Neural progenitor cell (in vitro differentiated cells): ENCODE measurements around the gene ATF3. TPM values are rescaled to one million over a fixed set of nuclear protein-coding genes. Genes with fewer than 3 reads are reported as not detected.

Experiments
- DNase-seq: peaks from one replicate; pipeline ENCODE4 v3.0.0-alpha.2; 2016; ENCODE audit warnings: low spot score
- H2AFZ ChIP-seq: fragments of 200-600 bp; sonication (generic); replicated peaks from 2 replicates; pipeline ENCODE4 v1.6.1; 2016; ENCODE audit warnings: antibody characterized with exemption
- H3F3A ChIP-seq: fragments of 200-600 bp; sonication (generic); 2 replicates; pipeline ENCODE4 v1.6.1; 2016; ENCODE audit warnings: antibody characterized with exemption, low read depth
- H3K27ac ChIP-seq: fragments of 200-600 bp; sonication (generic); 2 replicates; pipeline ENCODE4 v1.5.1; 2016; ENCODE audit warnings: mild to moderate bottlenecking
- H3K27me3 ChIP-seq: fragments of 200-600 bp; sonication (generic); 2 replicates; pipeline ENCODE4 v1.6.1; 2016; ENCODE audit warnings: mild to moderate bottlenecking, moderate library complexity
- H3K36me3 ChIP-seq: fragments of 200-600 bp; sonication (generic); 2 replicates; pipeline ENCODE4 v1.5.1; 2016
- H3K4me1 ChIP-seq: fragments of 200-600 bp; sonication (generic); 2 replicates; pipeline ENCODE4 v1.6.1; 2016; ENCODE audit warnings: mixed run types
- H3K4me2 ChIP-seq: fragments of 200-600 bp; sonication (generic); 2 replicates; pipeline ENCODE4 v1.6.1; 2016
- H3K4me3 ChIP-seq: fragments of 200-600 bp; sonication (generic); 2 replicates; pipeline ENCODE4 v1.5.1; 2016
- H3K79me2 ChIP-seq: fragments of 200-600 bp; sonication (generic); 2 replicates; pipeline ENCODE4 v1.6.1; 2016; ENCODE audit warnings: low read depth
- H3K9ac ChIP-seq: fragments of 200-600 bp; sonication (generic); 2 replicates; pipeline ENCODE4 v1.6.1; 2016
- H3K9me3 ChIP-seq: fragments of 200-600 bp; sonication (generic); 2 replicates; pipeline ENCODE4 v1.5.1; 2016; ENCODE audit warnings: low read depth
- H4K20me1 ChIP-seq: fragments of 200-600 bp; sonication (generic); 2 replicates; pipeline ENCODE4 v1.6.1; 2016; ENCODE audit warnings: low read depth
- H3K27ac Mint-ChIP-seq: 3 replicates; pipeline ENCODE4 v1.8.0; 2021; ENCODE audit warnings: mixed read lengths
- H3K27me3 Mint-ChIP-seq: 2 replicates; pipeline ENCODE4 v1.8.0; 2022; ENCODE audit warnings: low read depth, mild to moderate bottlenecking, inconsistent platforms, moderate library complexity, mixed read lengths; ENCODE audit not compliant: insufficient read depth
- H3K36me3 Mint-ChIP-seq: 3 replicates; pipeline ENCODE4 v1.8.0; 2021; ENCODE audit warnings: mixed read lengths
- H3K4me1 Mint-ChIP-seq: 3 replicates; pipeline ENCODE4 v1.8.0; 2021; ENCODE audit warnings: mixed read lengths
- H3K4me3 Mint-ChIP-seq: 3 replicates; pipeline ENCODE4 v1.8.0; 2021; ENCODE audit warnings: mild to moderate bottlenecking, moderate library complexity, mixed read lengths
- H3K9me3 Mint-ChIP-seq: 3 replicates; pipeline ENCODE4 v1.8.0; 2020; ENCODE audit warnings: mixed read lengths
- CTCF ChIP-seq: fragments of 200-600 bp; sonication (generic); IDR thresholded peaks from 2 replicates; pipeline ENCODE4 v1.5.1; 2017; ENCODE audit warnings: antibody characterized with exemption, mild to moderate bottlenecking
- EZH2 ChIP-seq: fragments of 200-600 bp; sonication (generic); IDR thresholded peaks from 2 replicates; pipeline ENCODE4 v1.6.1; 2017; ENCODE audit warnings: antibody characterized with exemption, mild to moderate bottlenecking, moderate library complexity
- EZH2phosphoT487 ChIP-seq: fragments of 200-600 bp; sonication (generic); IDR thresholded peaks from 2 replicates; pipeline ENCODE4 v1.6.1; 2017; ENCODE audit warnings: antibody characterized with exemption
- total RNA-seq: library from RNA; depleted of rRNA; stranded (reverse); fragments of >200 nt; gene quantifications from 2 replicates; pipeline ENCODE4 v1.2.3, GENCODE V29; 2015; ENCODE audit warnings: low replicate concordance

The ATF3 gene
- total RNA-seq, 1 donor from 2014 or later: 7.8 TPM

- peaks cover 35% of the 10 kb centered on the region for H3K36me3 Mint-ChIP-seq
- TF ChIP-seq EZH2phosphoT487 (no peak), EZH2 (no peak), CTCF (no peak)
- H3K4me3 Mint-ChIP-seq: no peak overlapping the region
- peaks cover 29% of the 10 kb centered on the region for H3K4me1 Mint-ChIP-seq
- H3F3A ChIP-seq: peaks cover 12% of the 10 kb centered on the region
- no peak overlapping the region for H3K9ac ChIP-seq
- peaks cover 27% of the 10 kb centered on the region for H3K4me1 ChIP-seq
- no peaks in the 10 kb centered on the region for H4K20me1 ChIP-seq
- no peak overlapping the region for H3K4me2 ChIP-seq
- no peaks in the 10 kb centered on the region for H3K27me3 ChIP-seq
- H3K27me3 Mint-ChIP-seq: peaks cover 10% of the 10 kb centered on the region
- peaks cover 3% of the 10 kb centered on the region for H3K9me3 Mint-ChIP-seq
- H3K79me2 ChIP-seq: no peaks in the 10 kb centered on the region
- H3K9me3 ChIP-seq: no peaks in the 10 kb centered on the region
- no peak for DNase-seq
- no peak overlapping the region for H2AFZ ChIP-seq
- no peak overlapping the region for H3K4me3 ChIP-seq
- no peaks in the 10 kb centered on the region for H3K36me3 ChIP-seq
- H3K27ac ChIP-seq: no peak overlapping the region
- no peak overlapping the region for H3K27ac Mint-ChIP-seq
Measured at GRCh38 chr1:212622467-212622866, 13.9 kb downstream of the ATF3 start.

GRCh38 chr1:212622906-212623305 lies 14.3 kb downstream of the ATF3 start:
- Histone ChIP-seq H3K9ac (no peak overlapping the region), H3K79me2 (no peaks in the 10 kb centered on the region), H3K27me3 (no peaks in the 10 kb centered on the region), H3K4me3 (no peak overlapping the region), H3K27ac (no peak overlapping the region), H3K9me3 (no peaks in the 10 kb centered on the region), H3K36me3 (no peaks in the 10 kb centered on the region), H3F3A (peaks cover 12% of the 10 kb centered on the region), H3K4me1 (peaks cover 27% of the 10 kb centered on the region), H3K4me2 (no peak overlapping the region), H2AFZ (no peak overlapping the region), H4K20me1 (no peaks in the 10 kb centered on the region)
- Mint-ChIP-seq H3K4me1 (peaks cover 29% of the 10 kb centered on the region), H3K27me3 (peaks cover 12% of the 10 kb centered on the region), H3K9me3 (peaks cover 3% of the 10 kb centered on the region), H3K4me3 (no peak overlapping the region), H3K36me3 (peaks cover 31% of the 10 kb centered on the region), H3K27ac (no peak overlapping the region)
- DNase-seq: no peak
- TF ChIP-seq EZH2phosphoT487: no peak
- TF ChIP-seq EZH2: no peak
- no peak for TF ChIP-seq CTCF

- Histone ChIP-seq H3K9ac (no peak overlapping the region), H3K9me3 (no peaks in the 10 kb centered on the region), H3K4me3 (no peak overlapping the region), H3K4me2 (no peak overlapping the region), H3K27ac (no peak overlapping the region), H3F3A (peaks cover 7% of the 10 kb centered on the region), H4K20me1 (no peaks in the 10 kb centered on the region), H3K4me1 (peaks cover 21% of the 10 kb centered on the region), H3K79me2 (no peaks in the 10 kb centered on the region), H2AFZ (no peak overlapping the region), H3K27me3 (no peaks in the 10 kb centered on the region), H3K36me3 (no peaks in the 10 kb centered on the region)
- Mint-ChIP-seq H3K27me3 (peaks cover 11% of the 10 kb centered on the region), H3K4me3 (no peak overlapping the region), H3K9me3 (peaks cover 3% of the 10 kb centered on the region), H3K4me1 (peaks cover 27% of the 10 kb centered on the region), H3K27ac (no peak overlapping the region), H3K36me3 (peaks cover 25% of the 10 kb centered on the region)
- TF ChIP-seq CTCF: no peak
- no peak for TF ChIP-seq EZH2
- no peak for TF ChIP-seq EZH2phosphoT487
- DNase-seq: no peak
Measured at GRCh38 chr1:212623603-212624002, 15.0 kb downstream of the ATF3 start.
